SK-N-MC (cell line): ENCODE results near the gene ZNF507.
A peak's percentile ranks its signal among the peaks of the same experiment; 100 is the strongest.

Source experiments
- DNase-seq: peaks from one replicate; pipeline ENCODE4 v3.0.0-alpha.2; 2011; ENCODE audit warnings: low read depth, low spot score
- H3K27ac ChIP-seq: fragments of 200-600 bp; sonication (generic); 2 replicates; pipeline ENCODE4 v1.5.1; 2016; ENCODE audit warnings: mixed run types
- H3K36me3 ChIP-seq: fragments of 200-600 bp; sonication (generic); 2 replicates; pipeline ENCODE4 v1.6.1; 2017; ENCODE audit warnings: antibody characterized with exemption, low read length, mixed read lengths; ENCODE audit not compliant: insufficient read depth
- H3K4me3 ChIP-seq: fragments of 200-600 bp; sonication (generic); 2 replicates; pipeline ENCODE4 v1.5.1; 2016
- H3K9ac ChIP-seq: fragments of 200-600 bp; sonication (generic); 2 replicates; pipeline ENCODE4 v1.8.0; 2017; ENCODE audit warnings: mixed run types, mixed read lengths; ENCODE audit not compliant: insufficient read length
- H3K9me3 ChIP-seq: fragments of 200-600 bp; sonication (generic); 2 replicates; pipeline ENCODE4 v1.6.1; 2017; ENCODE audit warnings: low read depth, mild to moderate bottlenecking, antibody characterized with exemption, low read length, moderate library complexity, mixed read lengths
- EZH2 ChIP-seq: fragments of 200-600 bp; sonication (generic); IDR thresholded peaks from one replicate; pipeline ENCODE4 v1.6.1; 2017; ENCODE audit warnings: antibody characterized with exemption
- FOXP2 ChIP-seq: optimal IDR thresholded peaks from 2 replicates; pipeline ENCODE3; 2011; ENCODE audit warnings: mild to moderate bottlenecking, moderate library complexity; ENCODE audit not compliant: insufficient read depth; ENCODE audit errors: extremely low read length, control extremely low read depth
- POLR2AphosphoS5 ChIP-seq: IDR thresholded peaks from 2 replicates; pipeline ENCODE4 v1.6.1; 2012; ENCODE audit warnings: mild to moderate bottlenecking, low read depth, low read length, borderline replicate concordance

The ZNF507 gene

GRCh38 chr19:32336259-32337083 lies 8.9 kb upstream of the ZNF507 start:
- TF ChIP-seq FOXP2 (no peak), EZH2 (no peak), POLR2AphosphoS5 (no peak)
- Histone ChIP-seq H3K9ac (no peak overlapping the region), H3K4me3 (no peak overlapping the region), H3K27ac (no peak overlapping the region), H3K36me3 (no peaks in the 10 kb centered on the region), H3K9me3 (no peaks in the 10 kb centered on the region)
- DNase-seq, result no peak

DNA sequence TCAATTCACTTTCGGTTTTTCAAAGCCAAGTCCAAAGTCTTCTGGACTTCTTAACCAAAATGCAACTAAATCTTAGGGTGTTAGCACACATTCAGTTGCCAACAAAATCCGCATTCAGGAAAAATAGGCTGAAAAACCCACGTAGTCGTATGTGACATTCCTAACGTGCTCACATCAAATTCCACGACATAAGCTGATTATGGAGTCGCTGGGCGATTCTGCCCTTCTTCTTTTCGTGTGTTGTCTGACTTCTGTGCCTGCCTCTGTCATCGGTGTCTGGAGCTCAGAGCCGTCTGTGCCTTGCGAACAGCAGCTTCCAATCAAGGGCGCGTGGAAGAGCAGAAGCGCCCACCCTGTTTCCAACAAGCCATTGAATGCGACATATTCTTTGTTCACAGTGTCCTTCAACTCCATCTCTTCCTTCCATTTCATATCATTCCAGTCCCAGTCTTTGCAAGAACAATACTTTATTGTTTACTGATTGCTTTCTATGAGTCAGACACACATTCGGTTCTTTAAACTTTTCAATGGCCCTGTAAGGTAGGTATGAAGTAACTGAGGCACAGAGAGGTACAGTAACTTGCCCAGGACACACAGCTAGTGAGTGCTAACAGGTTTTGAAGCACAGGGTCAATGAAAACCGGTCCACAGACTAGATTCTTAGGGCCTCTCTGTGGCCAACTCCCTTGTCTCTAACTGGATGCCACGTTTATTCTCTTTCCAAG lies 8.2 kb upstream of the ZNF507 start:
- H3K9me3 ChIP-seq, result no peaks in the 10 kb centered on the region
- no peaks in the 10 kb centered on the region for H3K36me3 ChIP-seq
- no peak overlapping the region for H3K9ac ChIP-seq
- TF ChIP-seq FOXP2 (no peak), POLR2AphosphoS5 (no peak), EZH2 (no peak)
- DNase-seq, result no peak
- no peak overlapping the region for H3K4me3 ChIP-seq
- no peak overlapping the region for H3K27ac ChIP-seq

DNA sequence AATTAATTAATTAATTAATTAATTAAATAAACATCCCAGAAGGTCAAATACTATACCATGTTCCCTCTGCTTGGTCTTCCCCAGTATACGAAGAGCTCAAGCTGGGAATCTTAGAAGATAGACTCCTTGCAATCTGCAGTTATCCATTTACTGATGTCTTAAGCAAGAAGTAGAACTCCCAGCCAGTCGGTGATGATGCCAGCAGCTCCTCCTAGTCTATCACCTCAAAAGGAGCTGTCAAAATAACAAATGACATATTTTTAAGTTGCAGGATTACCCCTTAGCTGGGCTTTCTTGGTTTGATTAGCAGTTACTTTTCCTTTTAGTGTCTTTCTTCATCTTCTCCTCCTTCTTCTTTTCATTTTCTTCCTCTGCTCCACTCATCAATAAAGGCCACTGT lies 6.0 kb upstream of the ZNF507 start:
- no peak for DNase-seq
- Histone ChIP-seq H3K9me3 (no peaks in the 10 kb centered on the region), H3K4me3 (no peak overlapping the region), H3K27ac (no peak overlapping the region), H3K9ac (no peak overlapping the region), H3K36me3 (no peaks in the 10 kb centered on the region)
- no peak for TF ChIP-seq FOXP2
- TF ChIP-seq EZH2, result no peak
- TF ChIP-seq POLR2AphosphoS5, result no peak

GRCh38 chr19:32339988-32340874 lies 5.2 kb upstream of the ZNF507 start:
- no peaks in the 10 kb centered on the region for H3K36me3 ChIP-seq
- TF ChIP-seq FOXP2, result no peak
- TF ChIP-seq EZH2, result no peak
- TF ChIP-seq POLR2AphosphoS5, result no peak
- H3K9me3 ChIP-seq, result no peaks in the 10 kb centered on the region
- H3K9ac ChIP-seq, result no peak overlapping the region
- DNase-seq, result no peak
- H3K4me3 ChIP-seq, result no peak overlapping the region
- H3K27ac ChIP-seq, result no peak overlapping the region

DNA sequence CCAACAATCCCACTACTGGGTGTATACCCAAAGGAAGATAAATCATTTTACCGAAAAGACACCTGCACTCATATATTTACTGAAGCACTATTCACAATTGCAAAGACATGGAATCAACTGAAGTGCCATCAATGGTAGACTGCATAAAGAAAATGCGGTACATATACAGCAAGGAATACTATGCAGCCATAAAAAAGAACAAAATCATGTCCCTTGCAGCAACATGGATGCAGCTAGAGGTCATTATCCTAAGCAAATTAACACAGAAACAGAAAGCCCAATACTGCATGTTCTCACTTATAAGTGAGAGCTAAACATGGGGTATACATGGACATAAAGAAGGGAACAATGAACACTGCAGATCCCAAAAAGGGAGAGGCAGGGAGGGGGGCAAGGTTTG lies 2.7 kb upstream of the ZNF507 start:
- TF ChIP-seq FOXP2, result no peak
- TF ChIP-seq POLR2AphosphoS5, result no peak
- TF ChIP-seq EZH2, result no peak
- H3K9ac ChIP-seq, result no peak overlapping the region
- DNase-seq, result no peak
- peaks cover 6% of the 10 kb centered on the region for H3K36me3 ChIP-seq
- no peaks in the 10 kb centered on the region for H3K9me3 ChIP-seq
- H3K4me3 ChIP-seq, result no peak overlapping the region
- no peak overlapping the region for H3K27ac ChIP-seq

- Histone ChIP-seq H3K4me3 (no peak overlapping the region), H3K9ac (no peak overlapping the region), H3K9me3 (no peaks in the 10 kb centered on the region), H3K27ac (peak overlapping the region; percentile 53), H3K36me3 (peaks cover 16% of the 10 kb centered on the region)
- DNase-seq, result no peak
- TF ChIP-seq EZH2 (no peak), POLR2AphosphoS5 (no peak), FOXP2 (no peak)
Measured at GRCh38 chr19:32343550-32344262, 1.7 kb upstream of the ZNF507 start.

DNA sequence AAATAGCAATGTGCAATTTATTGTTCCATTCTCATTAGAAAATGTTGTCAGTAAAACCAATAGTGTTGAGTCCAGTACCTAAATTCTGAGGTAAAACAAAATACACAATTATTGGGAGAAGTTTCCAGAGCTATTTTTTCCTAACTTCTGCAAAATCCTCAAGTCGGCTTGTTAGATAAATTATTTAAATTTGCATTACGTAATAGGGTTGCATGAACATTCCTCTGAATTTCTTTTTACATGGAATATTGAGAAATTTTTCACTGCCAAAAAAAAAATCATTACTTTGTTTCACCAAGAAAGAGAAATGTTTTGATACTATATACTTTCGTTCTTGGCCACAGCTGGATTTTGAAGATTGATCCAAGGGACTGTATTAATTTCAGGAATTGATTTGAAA lies 1.5 kb downstream of the ZNF507 start:
- Histone ChIP-seq H3K27ac (no peak overlapping the region), H3K36me3 (peaks cover 46% of the 10 kb centered on the region), H3K9ac (peak overlapping the region; percentile 96), H3K9me3 (no peaks in the 10 kb centered on the region), H3K4me3 (peak overlapping the region; percentile 96)
- TF ChIP-seq EZH2, result no peak
- no peak for TF ChIP-seq POLR2AphosphoS5
- no peak for TF ChIP-seq FOXP2
- DNase-seq, result no peak
